GM18499 (cell line): ENCODE measurements around the gene F2R.
A peak's percentile ranks its signal among the peaks of the same experiment; 100 is the strongest.
"Not testable (repeated sequence)": the region's sequence is repeated elsewhere in the genome, so short reads cannot be mapped to it uniquely, and the experiment has no call there.

Source experiments
- ATAC-seq: cut with Tn5 transposase; IDR thresholded peaks from one replicate; pipeline ENCODE4 v1.9.1; 2021; ENCODE audit warnings: moderate number of reproducible peaks; ENCODE audit not compliant: insufficient read depth, unreplicated experiment

Gene F2R

GRCh38 chr5:76717222-76718083 is 1.5 kb downstream of the F2R start:
- no peak for ATAC-seq

GRCh38 chr5:76718381-76718832 is 2.5 kb downstream of the F2R start:
- ATAC-seq: no peak

DNA sequence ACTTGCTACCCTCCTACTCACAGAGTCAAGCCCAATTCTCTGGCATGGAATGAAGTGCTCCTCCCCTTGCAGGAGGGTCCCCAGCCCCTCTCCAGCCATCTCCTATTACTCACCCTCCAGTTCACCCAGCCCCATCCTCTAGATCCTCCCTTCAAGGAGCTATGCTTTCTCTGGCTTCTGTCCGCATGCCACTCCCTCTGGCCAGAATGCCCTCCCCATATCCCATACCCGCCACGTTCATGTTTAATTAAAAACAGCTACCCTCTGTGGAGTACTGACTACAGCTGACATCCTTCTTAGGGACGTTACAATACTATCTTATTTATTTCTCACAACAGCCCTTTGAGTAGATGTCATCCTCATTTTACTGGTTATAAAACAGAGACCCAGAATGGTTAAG is 3.0 kb downstream of the F2R start:
- ATAC-seq: no peak

DNA sequence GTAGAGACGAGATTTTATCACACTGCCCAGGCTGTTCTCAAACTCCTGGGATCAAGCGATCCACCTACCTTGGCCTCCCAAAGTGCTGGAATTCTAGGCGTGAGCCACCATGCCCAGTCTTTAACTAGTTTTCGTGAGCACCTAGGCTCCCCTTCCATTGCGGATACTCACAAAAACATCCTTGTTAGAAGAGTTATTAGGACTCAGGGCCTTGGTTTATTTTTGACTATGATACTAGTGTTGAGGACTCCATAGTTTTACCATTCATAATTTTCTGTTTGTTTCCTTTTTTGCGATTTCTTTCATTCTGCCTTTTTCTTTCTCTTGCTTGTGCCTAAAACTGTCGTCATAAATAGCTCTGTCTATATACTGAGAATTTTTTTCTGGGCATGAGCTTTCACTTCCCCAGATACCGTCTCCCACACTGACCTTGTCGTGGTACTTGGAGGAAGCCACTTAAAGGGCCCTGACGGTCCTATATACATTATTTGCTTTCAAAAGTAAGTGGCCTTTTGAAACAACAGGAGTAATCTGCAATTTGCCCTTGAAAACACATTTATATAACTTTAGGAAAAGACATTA is 5.2 kb downstream of the F2R start:
- ATAC-seq: peak; percentile 87

GRCh38 chr5:76723266-76723665 is 7.3 kb downstream of the F2R start:
- ATAC-seq: no peak

GRCh38 chr5:76723906-76724305 is 8.0 kb downstream of the F2R start:
- no peak for ATAC-seq

DNA sequence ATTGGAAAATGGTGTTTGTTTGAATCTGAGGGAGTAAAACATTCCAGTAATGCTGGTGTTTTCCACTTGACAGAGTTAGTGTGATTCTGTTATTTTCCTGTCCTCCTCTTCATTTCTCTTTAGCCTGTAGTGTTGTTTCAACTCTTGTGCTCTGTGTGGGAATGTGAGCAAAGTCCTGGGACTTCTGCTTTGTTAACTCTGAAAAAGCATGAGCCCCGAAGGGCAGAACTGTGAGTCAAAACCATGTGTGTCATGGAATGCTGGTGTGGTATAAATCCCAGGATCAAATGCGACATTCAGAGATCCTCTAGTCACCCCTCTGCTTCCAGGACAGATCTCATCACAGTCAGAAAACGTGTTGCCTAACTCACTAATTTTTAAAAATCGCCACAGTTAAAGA is 8.9 kb downstream of the F2R start:
- no peak for ATAC-seq

DNA sequence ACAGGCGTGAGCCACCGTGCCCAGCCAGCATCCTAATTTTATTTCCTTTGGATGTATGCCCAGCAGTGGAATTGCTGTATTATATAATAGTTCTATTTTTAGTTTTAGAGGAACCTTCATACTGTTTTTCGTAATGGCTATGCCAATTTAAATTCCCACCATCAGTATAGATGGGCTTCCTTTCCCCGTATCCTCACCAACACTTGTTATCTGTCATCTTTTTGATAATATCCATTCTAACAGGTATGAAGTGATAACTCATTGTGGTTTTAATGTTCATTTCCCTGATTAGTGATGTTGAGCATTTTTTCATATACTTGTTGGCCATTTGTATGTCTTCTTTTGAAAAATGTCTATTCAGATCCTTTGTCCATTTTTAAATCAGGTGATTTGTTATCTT is 13.0 kb downstream of the F2R start:
- no peak for ATAC-seq

DNA sequence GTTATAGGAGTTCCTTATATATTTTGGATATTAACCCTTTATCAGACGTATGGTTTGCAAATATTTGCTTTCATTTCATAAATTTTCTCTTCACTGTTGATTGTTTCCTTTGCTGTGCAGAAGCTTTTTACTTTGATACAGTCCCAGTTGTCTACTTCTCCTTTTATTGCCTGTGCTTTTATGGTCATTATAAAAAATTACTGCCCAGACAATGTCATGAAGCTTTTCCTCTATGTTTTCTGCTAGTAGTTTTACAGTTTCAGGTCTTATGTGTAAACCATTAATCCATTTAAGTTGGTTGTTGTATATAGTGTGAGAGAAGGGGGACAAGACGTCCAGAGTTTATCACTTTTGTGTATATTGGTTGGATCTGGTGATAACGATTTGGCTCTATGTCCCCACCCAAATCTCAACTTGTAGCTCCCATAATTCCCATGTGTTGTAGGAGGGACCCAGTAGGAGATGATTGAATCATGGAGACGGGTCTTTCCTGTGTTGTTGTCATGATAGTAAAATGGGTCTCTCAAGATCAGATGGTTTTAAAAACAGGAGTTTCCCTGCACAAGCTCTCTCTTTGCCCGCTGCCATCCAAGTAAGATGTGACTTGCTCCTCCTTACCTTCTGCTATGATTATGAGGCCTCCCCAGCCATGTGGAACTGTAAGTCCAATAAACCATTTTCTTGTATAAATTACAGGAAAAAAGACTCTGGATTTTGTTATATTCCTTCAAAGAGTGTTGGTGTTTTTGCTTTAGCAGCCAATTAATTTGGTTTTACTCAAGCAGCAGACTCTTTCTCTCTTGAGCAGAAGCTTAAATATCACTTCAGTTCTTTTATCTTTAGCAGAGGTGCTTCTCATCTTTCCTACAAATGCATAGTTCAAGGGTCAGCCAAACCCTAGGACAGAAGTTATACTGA is 13.7 kb downstream of the F2R start:
- no peak for ATAC-seq

DNA sequence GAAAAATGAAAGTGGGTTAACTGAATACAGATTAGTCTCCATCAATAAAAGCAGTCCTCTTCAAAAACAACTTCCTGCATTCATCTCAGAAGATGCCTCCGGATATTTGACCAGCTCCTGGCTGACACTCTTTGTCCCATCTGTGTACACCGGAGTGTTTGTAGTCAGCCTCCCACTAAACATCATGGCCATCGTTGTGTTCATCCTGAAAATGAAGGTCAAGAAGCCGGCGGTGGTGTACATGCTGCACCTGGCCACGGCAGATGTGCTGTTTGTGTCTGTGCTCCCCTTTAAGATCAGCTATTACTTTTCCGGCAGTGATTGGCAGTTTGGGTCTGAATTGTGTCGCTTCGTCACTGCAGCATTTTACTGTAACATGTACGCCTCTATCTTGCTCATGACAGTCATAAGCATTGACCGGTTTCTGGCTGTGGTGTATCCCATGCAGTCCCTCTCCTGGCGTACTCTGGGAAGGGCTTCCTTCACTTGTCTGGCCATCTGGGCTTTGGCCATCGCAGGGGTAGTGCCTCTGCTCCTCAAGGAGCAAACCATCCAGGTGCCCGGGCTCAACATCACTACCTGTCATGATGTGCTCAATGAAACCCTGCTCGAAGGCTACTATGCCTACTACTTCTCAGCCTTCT is 16.6 kb downstream of the F2R start:
- no peak for ATAC-seq

GRCh38 chr5:76733049-76733417 is 17.1 kb downstream of the F2R start:
- ATAC-seq: peak; percentile 81

GRCh38 chr5:76735762-76736545 is 20.0 kb downstream of the F2R start:
- no peak for ATAC-seq

DNA sequence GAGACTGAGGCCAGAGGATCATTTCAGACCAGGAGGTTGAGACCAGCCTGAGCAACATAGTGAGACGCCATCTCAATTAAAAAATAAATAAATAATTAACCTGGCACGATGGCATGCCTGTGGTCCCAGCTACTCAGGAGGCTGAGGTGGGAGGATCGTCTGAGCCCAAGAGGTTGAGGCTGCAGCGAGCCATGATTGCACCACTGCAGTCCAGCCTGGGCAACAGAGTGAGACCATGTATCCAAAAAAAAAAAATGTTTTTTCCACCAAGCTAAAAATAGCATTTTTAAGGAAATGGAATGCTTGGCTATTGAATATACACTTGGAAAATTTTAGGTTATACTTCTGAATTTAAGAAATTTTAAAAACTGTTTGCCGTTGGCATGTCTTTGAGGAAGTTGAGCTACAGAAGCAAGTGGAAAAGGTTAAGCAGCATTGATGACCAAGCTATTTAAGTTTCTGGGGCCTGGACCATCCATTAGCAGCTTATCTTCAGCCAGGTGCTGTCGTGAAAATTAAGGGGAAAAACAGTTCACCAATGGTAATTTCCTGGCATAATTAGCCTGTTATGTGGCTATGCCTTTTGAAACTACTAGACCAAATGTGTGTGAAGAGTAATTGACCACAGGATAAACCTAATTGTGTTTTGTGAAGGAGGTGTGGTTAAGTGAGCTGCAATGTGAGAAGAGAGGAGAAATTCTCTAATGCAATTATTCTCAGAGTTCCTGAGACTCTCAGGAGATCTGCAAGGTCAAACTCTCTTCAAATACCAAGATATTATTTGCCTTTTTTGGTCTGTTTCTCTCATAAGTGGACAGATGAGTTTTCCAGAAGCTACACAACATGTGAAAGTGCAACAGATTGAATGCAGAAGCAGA is 21.0 kb downstream of the F2R start:
- ATAC-seq: no peak

DNA sequence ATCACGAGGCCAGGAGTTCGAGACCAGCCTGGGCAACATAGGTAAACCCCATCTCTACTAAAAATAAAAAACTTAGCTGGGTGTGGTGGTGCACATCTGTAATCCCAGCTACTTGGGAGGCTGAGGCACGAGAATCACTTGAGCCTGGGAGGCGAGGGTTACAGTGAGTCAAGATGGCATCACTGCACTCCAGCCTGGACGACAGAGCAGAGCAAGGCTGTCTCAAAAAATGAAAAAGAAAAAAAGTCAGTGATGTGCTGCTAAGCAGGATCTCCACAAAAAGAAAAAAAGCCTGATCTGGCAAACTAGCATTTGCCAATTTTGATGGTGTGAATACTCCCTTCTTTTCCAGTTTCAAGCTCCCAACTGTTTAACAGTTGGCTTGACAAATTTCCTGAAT is 21.9 kb downstream of the F2R start:
- no peak for ATAC-seq

DNA sequence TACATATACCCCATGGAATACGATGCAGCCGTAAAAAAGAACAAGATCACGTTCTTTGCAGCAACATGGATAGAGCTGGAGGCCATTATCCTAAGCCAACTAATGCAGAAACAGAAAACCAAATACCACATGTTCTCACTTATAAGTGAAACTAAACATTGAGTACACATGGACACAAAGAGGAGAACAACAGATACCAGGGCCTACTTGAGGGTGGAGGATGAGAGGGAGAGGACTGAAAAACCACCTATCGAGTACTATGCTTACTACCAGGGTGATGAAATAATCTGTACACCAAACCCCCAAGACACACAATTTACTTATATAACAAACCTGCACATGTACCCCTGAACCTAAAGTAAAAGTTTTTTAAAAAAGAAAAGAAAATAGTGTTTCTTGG is 25.6 kb downstream of the F2R start:
- ATAC-seq: not testable (repeated sequence)

GRCh38 chr5:76742583-76742982 is 26.7 kb downstream of the F2R start:
- no peak for ATAC-seq

- ATAC-seq: no peak
Measured at GRCh38 chr5:76744632-76745031, 28.7 kb downstream of the F2R start.

DNA sequence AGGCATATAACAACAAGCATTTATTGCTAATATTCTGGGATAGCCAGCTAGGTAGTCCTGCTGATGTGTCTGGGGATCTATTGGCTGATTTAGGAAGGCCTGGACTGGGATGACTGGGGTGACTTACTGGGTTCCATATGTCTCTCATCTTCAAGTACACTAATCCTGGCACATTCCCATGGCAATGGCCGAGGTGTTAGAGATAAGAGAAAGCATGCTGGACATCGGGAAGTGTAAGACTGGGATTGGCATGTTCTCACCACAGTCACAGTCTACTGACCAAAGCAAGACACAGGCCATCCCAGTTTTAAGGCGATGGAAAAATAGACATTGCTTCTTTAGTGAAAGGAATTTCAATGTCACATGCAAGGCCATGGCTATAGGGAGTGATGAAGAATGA is 29.7 kb downstream of the F2R start:
- no peak for ATAC-seq

- ATAC-seq: no peak
Measured at GRCh38 chr5:76746677-76747076, 30.8 kb downstream of the F2R start.
